Measurements from ENCODE around the gene C1QL1. TPM values are rescaled to one million over a fixed set of nuclear protein-coding genes. Genes with fewer than 3 reads are reported as not detected.

Gene C1QL1
- polyA plus RNA-seq, 3 donors, result 1.3 to 2.4 (median 1.7) TPM

- DNase-seq (ENCODE audit: low read depth in 3 of 3, low spot score in 2 of 3), result no peak
Measured at GRCh38 chr17:44933824-44934744, 34.0 kb downstream of the C1QL1 start.

- no peak for DNase-seq (ENCODE audit: low read depth in 3 of 3, low spot score in 2 of 3)
Measured at GRCh38 chr17:44932787-44933097, 35.4 kb downstream of the C1QL1 start.

GRCh38 chr17:44932096-44932786 is 35.9 kb downstream of the C1QL1 start:
- DNase-seq (ENCODE audit: low read depth in 3 of 3, low spot score in 2 of 3), result no peak

- no peak for DNase-seq (ENCODE audit: low read depth in 3 of 3, low spot score in 2 of 3)
Measured at GRCh38 chr17:44931376-44931775, 36.7 kb downstream of the C1QL1 start.

GRCh38 chr17:44930667-44931066 is 37.4 kb downstream of the C1QL1 start:
- DNase-seq (ENCODE audit: low read depth in 3 of 3, low spot score in 2 of 3), result no peak

- no peak for DNase-seq (ENCODE audit: low read depth in 3 of 3, low spot score in 2 of 3)
Measured at GRCh38 chr17:44928950-44929720, 39.0 kb downstream of the C1QL1 start.

- no peak for DNase-seq (ENCODE audit: low read depth in 3 of 3, low spot score in 2 of 3)
Measured at GRCh38 chr17:44928136-44928535, 40.0 kb downstream of the C1QL1 start.

- DNase-seq (ENCODE audit: low read depth in 3 of 3, low spot score in 2 of 3), result no peak
Measured at GRCh38 chr17:44927696-44928095, 40.4 kb downstream of the C1QL1 start.

GRCh38 chr17:44926821-44927525 is 41.1 kb downstream of the C1QL1 start:
- DNase-seq (ENCODE audit: low read depth in 3 of 3, low spot score in 2 of 3), result no peak

- no peak for DNase-seq (ENCODE audit: low read depth in 3 of 3, low spot score in 2 of 3)
Measured at GRCh38 chr17:44925731-44926697, 42.1 kb downstream of the C1QL1 start.

GRCh38 chr17:44924107-44924544 is 44.0 kb downstream of the C1QL1 start:
- DNase-seq (ENCODE audit: low read depth in 3 of 3, low spot score in 2 of 3), result no peak

GRCh38 chr17:44922746-44923470 is 45.2 kb downstream of the C1QL1 start:
- no peak for DNase-seq (ENCODE audit: low read depth in 3 of 3, low spot score in 2 of 3)

GRCh38 chr17:44922136-44922535 is 46.0 kb downstream of the C1QL1 start:
- no peak for DNase-seq (ENCODE audit: low read depth in 3 of 3, low spot score in 2 of 3)

GRCh38 chr17:44921122-44921882 is 46.8 kb downstream of the C1QL1 start:
- DNase-seq (ENCODE audit: low read depth in 3 of 3, low spot score in 2 of 3), result no peak

- no peak for DNase-seq (ENCODE audit: low read depth in 3 of 3, low spot score in 2 of 3)
Measured at GRCh38 chr17:44920565-44920940, 47.5 kb downstream of the C1QL1 start.

GRCh38 chr17:44919885-44920564 is 48.1 kb downstream of the C1QL1 start:
- peak; percentile 25 to 50 (median 29) for DNase-seq (ENCODE audit: low read depth in 3 of 3, low spot score in 2 of 3)

- DNase-seq (ENCODE audit: low read depth in 3 of 3, low spot score in 2 of 3), result no peak
Measured at GRCh38 chr17:44919411-44919810, 48.7 kb downstream of the C1QL1 start.

- no peak for DNase-seq (ENCODE audit: low read depth in 3 of 3, low spot score in 2 of 3)
Measured at GRCh38 chr17:44918006-44918405, 50.1 kb downstream of the C1QL1 start.

All from right renal cortex interstitium (tissue), 3 donors.